Mesenchymal stem cell (in vitro differentiated cells and primary cell): ENCODE results near the gene OR5AR1. TPM values are rescaled to one million over a fixed set of nuclear protein-coding genes. Genes with fewer than 3 reads are reported as not detected.

ENCODE experiments used
- DNase-seq: peaks from one replicate; pipeline ENCODE4 v3.0.0-alpha.2; 2013
- H2AFZ ChIP-seq: one replicate; pipeline ENCODE4 v1.6.1; 2013; ENCODE audit warnings: low read depth, mild to moderate bottlenecking, control low read depth, inconsistent platforms, low read length, moderate library complexity
- H2AK5ac ChIP-seq: 2 replicates; pipeline ENCODE4 v1.6.1; 2013; ENCODE audit warnings: low read length, moderate library complexity, mild to moderate bottlenecking, inconsistent platforms; ENCODE audit not compliant: severe bottlenecking
- H2BK120ac ChIP-seq: one replicate; pipeline ENCODE4 v1.6.1; 2013; ENCODE audit warnings: low read depth, mild to moderate bottlenecking, inconsistent platforms, low read length, moderate library complexity
- H2BK12ac ChIP-seq, 2 experiments: one replicate each; pipeline ENCODE4 v1.6.1; 2013; ENCODE audit warnings: inconsistent platforms in 2 of 2, low read length in 2 of 2, mild to moderate bottlenecking in 2 of 2, moderate library complexity in 2 of 2, control low read depth in 1 of 2
- H2BK15ac ChIP-seq: one replicate; pipeline ENCODE4 v1.6.1; 2013; ENCODE audit warnings: mild to moderate bottlenecking, low read depth, inconsistent platforms; ENCODE audit not compliant: poor library complexity, severe bottlenecking
- H2BK5ac ChIP-seq: 2 replicates; pipeline ENCODE4 v1.6.1; 2013; ENCODE audit warnings: low read depth, mild to moderate bottlenecking, low read length, control low read depth, inconsistent platforms; ENCODE audit not compliant: poor library complexity, severe bottlenecking
- H3K14ac ChIP-seq, 2 experiments: one replicate each; pipeline ENCODE4 v1.6.1; 2013; ENCODE audit warnings: inconsistent platforms in 2 of 2, low read length in 2 of 2, control low read depth in 1 of 2, mild to moderate bottlenecking in 1 of 2, moderate library complexity in 1 of 2
- H3K18ac ChIP-seq, 2 experiments: one replicate each; pipeline ENCODE4 v1.6.1; 2013; ENCODE audit warnings: inconsistent platforms in 2 of 2, low read length in 2 of 2, control low read depth in 1 of 2, low read depth in 1 of 2, mild to moderate bottlenecking in 1 of 2
- H3K23ac ChIP-seq, 2 experiments: one replicate each; pipeline ENCODE4 v1.6.1; 2013; ENCODE audit warnings: inconsistent platforms in 2 of 2, low read length in 2 of 2, mild to moderate bottlenecking in 2 of 2, moderate library complexity in 2 of 2, control low read depth in 1 of 2
- H3K27ac ChIP-seq: 2 replicates; pipeline ENCODE4 v1.5.1; 2013; ENCODE audit warnings: mild to moderate bottlenecking, moderate library complexity, low read length, control low read depth, inconsistent platforms; ENCODE audit not compliant: poor library complexity, severe bottlenecking
- H3K27me3 ChIP-seq, 2 experiments: 2 replicates each; pipeline versions ENCODE4 v1.6.1 to v1.7.0; 2013; ENCODE audit warnings: low read length in 2 of 2, mild to moderate bottlenecking in 2 of 2, moderate library complexity in 2 of 2, control low read depth in 1 of 2, inconsistent platforms in 1 of 2; ENCODE audit not compliant: control insufficient read depth in 1 of 2, insufficient read depth in 1 of 2
- H3K36me3 ChIP-seq, 2 experiments: 2 replicates each; pipeline versions ENCODE4 v1.6.1 to v1.7.0; 2013; ENCODE audit warnings: low read length in 2 of 2, control low read depth in 1 of 2, inconsistent platforms in 1 of 2, low read depth in 1 of 2, mild to moderate bottlenecking in 1 of 2; ENCODE audit not compliant: insufficient read depth in 2 of 2, control insufficient read depth in 1 of 2
- H3K4ac ChIP-seq, 2 experiments: one replicate each; pipeline ENCODE4 v1.6.1; 2013; ENCODE audit warnings: inconsistent platforms in 2 of 2, low read length in 2 of 2, mild to moderate bottlenecking in 2 of 2, moderate library complexity in 2 of 2, control low read depth in 1 of 2, low read depth in 1 of 2
- H3K4me1 ChIP-seq: 2 replicates; pipeline ENCODE4 v1.6.1; 2013; ENCODE audit warnings: low read depth, low read length, control low read depth; ENCODE audit not compliant: control insufficient read depth, insufficient read depth
- H3K4me2 ChIP-seq: 2 replicates; pipeline ENCODE4 v1.6.1; 2013; ENCODE audit warnings: low read length, mild to moderate bottlenecking, inconsistent platforms; ENCODE audit not compliant: poor library complexity, severe bottlenecking
- H3K4me3 ChIP-seq, 2 experiments: 2 replicates each; pipeline versions ENCODE4 v1.5.1 to v1.7.0; 2013; ENCODE audit warnings: low read length in 2 of 2, mild to moderate bottlenecking in 2 of 2, control low read depth in 1 of 2, low read depth in 1 of 2; ENCODE audit not compliant: insufficient read depth in 1 of 2
- H3K79me1 ChIP-seq: replicated peaks from 2 replicates; pipeline ENCODE4 v1.6.1; 2013; ENCODE audit warnings: mild to moderate bottlenecking, control low read depth, low read length, inconsistent platforms; ENCODE audit not compliant: poor library complexity, severe bottlenecking
- H3K9ac ChIP-seq: 2 replicates; pipeline ENCODE4 v1.7.0; 2013; ENCODE audit warnings: mild to moderate bottlenecking, low read length, moderate library complexity
- H3K9me3 ChIP-seq: 2 replicates; pipeline ENCODE4 v1.7.0; 2013; ENCODE audit warnings: mild to moderate bottlenecking, low read length; ENCODE audit not compliant: control insufficient read depth
- H4K8ac ChIP-seq: one replicate; pipeline ENCODE4 v1.6.1; 2013; ENCODE audit warnings: inconsistent platforms, mild to moderate bottlenecking, low read length, moderate library complexity
- H4K91ac ChIP-seq: one replicate; pipeline ENCODE4 v1.6.1; 2013; ENCODE audit warnings: mild to moderate bottlenecking, low read length, inconsistent platforms
- WGBS: methylation state at CpG from one replicate; pipeline ENCODE4 v1.1.7; 2013; ENCODE audit warnings: mixed read lengths; 5-methylcytosine and 5-hydroxymethylcytosine counted together
- polyA plus RNA-seq, 2 experiments: library from polyadenylated mRNA; stranded (reverse); fragments of 200-250 nt; gene quantifications; one replicate each; pipeline ENCODE4 v1.2.3, GENCODE V29; 2013

Gene OR5AR1
- polyA plus RNA-seq (2013, experiment 1 of 2), result not detected
- polyA plus RNA-seq (2013, experiment 2 of 2), result not detected

GRCh38 chr11:56663386-56663785 is at the start of gene OR5AR1:
Gene OR5AR1 (plus strand): TSS chr11:56663686. CDS start chr11:56663686, 0 bp downstream.
- no peak within 1 kb of the TSS for H3K4me2 ChIP-seq
- no peak within 1 kb of the TSS for H2BK12ac ChIP-seq
- H3K79me1 ChIP-seq, result no peaks in the 10 kb centered on the region
- no peak within 1 kb of the TSS for H2AK5ac ChIP-seq
- H4K8ac ChIP-seq, result no peak within 1 kb of the TSS
- H2BK120ac ChIP-seq, result no peak within 1 kb of the TSS
- H3K14ac ChIP-seq, result no peak within 1 kb of the TSS
- no peaks in the 10 kb centered on the region for H3K36me3 ChIP-seq
- H4K91ac ChIP-seq, result no peak within 1 kb of the TSS
- no peaks in the 10 kb centered on the region for H3K27me3 ChIP-seq
- no peak within 1 kb of the TSS for H3K18ac ChIP-seq
- DNase-seq, result no peak
- H2BK15ac ChIP-seq, result no peak within 1 kb of the TSS
- no peak within 1 kb of the TSS for H3K27ac ChIP-seq
- H3K9me3 ChIP-seq, result no peaks in the 10 kb centered on the region
- 100% methylated on average over 1 of the region's 2 CpGs for WGBS
- no peaks in the 10 kb centered on the region for H3K4me1 ChIP-seq
- no peak within 1 kb of the TSS for H3K4ac ChIP-seq
- no peak within 1 kb of the TSS for H3K23ac ChIP-seq
- H3K9ac ChIP-seq, result no peak within 1 kb of the TSS
- H3K4me3 ChIP-seq, result no peak within 1 kb of the TSS
- H2AFZ ChIP-seq, result no peak within 1 kb of the TSS
- H2BK5ac ChIP-seq, result no peak within 1 kb of the TSS

DNA sequence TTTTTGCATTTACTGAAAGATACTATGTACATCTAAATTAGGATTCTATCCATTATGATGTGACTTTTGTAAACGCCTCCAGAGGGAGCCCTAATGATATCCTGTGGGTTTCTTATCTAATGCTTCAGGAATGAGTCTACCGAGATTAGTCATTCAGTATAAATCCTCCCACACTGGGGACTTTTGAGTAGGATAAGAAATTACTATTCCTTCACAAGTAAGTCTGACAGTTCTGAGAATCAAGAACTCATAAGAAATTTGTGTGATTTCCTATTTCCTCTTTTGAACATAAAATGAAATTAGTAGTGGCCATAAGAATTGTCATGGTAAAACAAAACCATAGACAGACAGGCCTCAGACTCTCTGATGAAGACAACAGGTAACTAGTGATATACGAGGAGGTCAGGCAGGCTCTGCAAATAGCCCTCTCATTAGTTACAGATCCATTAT is 38.8 kb upstream of the OR5AR1 start:
- no peak overlapping the region for H2BK12ac ChIP-seq
- no peaks in the 10 kb centered on the region for H3K36me3 ChIP-seq
- no peak overlapping the region for H2AFZ ChIP-seq
- no peaks in the 10 kb centered on the region for H3K27me3 ChIP-seq
- H2BK15ac ChIP-seq, result no peak overlapping the region
- H2AK5ac ChIP-seq, result no peak overlapping the region
- no peaks in the 10 kb centered on the region for H3K9me3 ChIP-seq
- H3K9ac ChIP-seq, result no peak overlapping the region
- H2BK5ac ChIP-seq, result no peak overlapping the region
- no peak overlapping the region for H3K23ac ChIP-seq
- no peak overlapping the region for H4K8ac ChIP-seq
- H3K4me3 ChIP-seq, result no peak overlapping the region
- 11% methylated on average over 1 of the region's 3 CpGs for WGBS
- H4K91ac ChIP-seq, result no peak overlapping the region
- H3K27ac ChIP-seq, result no peak overlapping the region
- H3K4me1 ChIP-seq, result no peaks in the 10 kb centered on the region
- DNase-seq, result peak; percentile 8
- no peak overlapping the region for H3K18ac ChIP-seq
- H2BK120ac ChIP-seq, result no peak overlapping the region
- H3K79me1 ChIP-seq, result no peaks in the 10 kb centered on the region
- no peak overlapping the region for H3K14ac ChIP-seq
- no peak overlapping the region for H3K4me2 ChIP-seq
- H3K4ac ChIP-seq, result no peak overlapping the region

GRCh38 chr11:56625946-56626345 is 37.5 kb upstream of the OR5AR1 start:
- H4K91ac ChIP-seq, result no peak overlapping the region
- H2BK5ac ChIP-seq, result no peak overlapping the region
- H2AFZ ChIP-seq, result no peak overlapping the region
- WGBS, result no CpG with 5 or more reads among the region's 2 CpGs
- H3K18ac ChIP-seq, result no peak overlapping the region
- H3K4me1 ChIP-seq, result no peaks in the 10 kb centered on the region
- H3K9me3 ChIP-seq, result no peaks in the 10 kb centered on the region
- H3K23ac ChIP-seq, result no peak overlapping the region
- no peak for DNase-seq
- no peaks in the 10 kb centered on the region for H3K27me3 ChIP-seq
- H3K4me3 ChIP-seq, result no peak overlapping the region
- no peak overlapping the region for H3K14ac ChIP-seq
- H3K4me2 ChIP-seq, result no peak overlapping the region
- no peaks in the 10 kb centered on the region for H3K36me3 ChIP-seq
- H2BK15ac ChIP-seq, result no peak overlapping the region
- no peak overlapping the region for H2AK5ac ChIP-seq
- H3K9ac ChIP-seq, result no peak overlapping the region
- no peak overlapping the region for H2BK120ac ChIP-seq
- no peak overlapping the region for H3K4ac ChIP-seq
- H4K8ac ChIP-seq, result no peak overlapping the region
- H3K27ac ChIP-seq, result no peak overlapping the region
- no peak overlapping the region for H2BK12ac ChIP-seq
- H3K79me1 ChIP-seq, result no peaks in the 10 kb centered on the region

GRCh38 chr11:56632329-56632728 is 31.2 kb upstream of the OR5AR1 start:
- no peak overlapping the region for H3K4me2 ChIP-seq
- no peak overlapping the region for H3K4me3 ChIP-seq
- H2BK5ac ChIP-seq, result no peak overlapping the region
- H3K36me3 ChIP-seq, result no peaks in the 10 kb centered on the region
- no peak overlapping the region for H2BK12ac ChIP-seq
- DNase-seq, result no peak
- H3K4ac ChIP-seq, result no peak overlapping the region
- H3K18ac ChIP-seq, result no peak overlapping the region
- no peaks in the 10 kb centered on the region for H3K79me1 ChIP-seq
- 100% methylated on average over 1 of the region's 2 CpGs for WGBS
- H3K4me1 ChIP-seq, result no peaks in the 10 kb centered on the region
- H3K27me3 ChIP-seq, result no peaks in the 10 kb centered on the region
- no peak overlapping the region for H3K14ac ChIP-seq
- H4K91ac ChIP-seq, result no peak overlapping the region
- no peak overlapping the region for H2AK5ac ChIP-seq
- no peak overlapping the region for H2AFZ ChIP-seq
- H3K23ac ChIP-seq, result no peak overlapping the region
- no peak overlapping the region for H3K9ac ChIP-seq
- no peak overlapping the region for H3K27ac ChIP-seq
- no peaks in the 10 kb centered on the region for H3K9me3 ChIP-seq
- H2BK15ac ChIP-seq, result no peak overlapping the region
- no peak overlapping the region for H2BK120ac ChIP-seq
- no peak overlapping the region for H4K8ac ChIP-seq
